GM12875 (cell line): ENCODE data around the gene P4HB.

Experiments used
- H3K4me3 ChIP-seq: one replicate; pipeline ENCODE4 v1.5.1; 2011; ENCODE audit warnings: low read depth, low read length, control low read depth
- CTCF ChIP-seq: IDR thresholded peaks from 2 replicates; pipeline ENCODE4 v1.5.1; 2011; ENCODE audit warnings: low read depth, mild to moderate bottlenecking, control low read depth, inconsistent platforms, low read length, moderate library complexity, borderline replicate concordance; ENCODE audit not compliant: insufficient read depth

Gene P4HB

GRCh38 chr17:81885454-81885853 is 25.1 kb upstream of the P4HB start:
- TF ChIP-seq CTCF = no peak
- H3K4me3 ChIP-seq = no peak overlapping the region

- no peak overlapping the region for H3K4me3 ChIP-seq
- no peak for TF ChIP-seq CTCF
Observed at GRCh38 chr17:81884968-81885367, 24.6 kb upstream of the P4HB start.

GRCh38 chr17:81884520-81884919 is 24.2 kb upstream of the P4HB start:
- no peak for TF ChIP-seq CTCF
- H3K4me3 ChIP-seq = no peak overlapping the region

GRCh38 chr17:81879121-81879520 is 18.8 kb upstream of the P4HB start:
- H3K4me3 ChIP-seq = no peak overlapping the region
- TF ChIP-seq CTCF = no peak

GRCh38 chr17:81878294-81878693 is 18.0 kb upstream of the P4HB start:
- no peak overlapping the region for H3K4me3 ChIP-seq
- TF ChIP-seq CTCF = no peak

- no peak overlapping the region for H3K4me3 ChIP-seq
- TF ChIP-seq CTCF = no peak
Observed at GRCh38 chr17:81877569-81877968, 17.2 kb upstream of the P4HB start.

GRCh38 chr17:81871387-81872230 is 11.3 kb upstream of the P4HB start:
- TF ChIP-seq CTCF = peak; percentile 35; the same call in 1 of the 2 replicates
- H3K4me3 ChIP-seq = peak overlapping the region; percentile 81
